ENCODE results near the gene SLC35B2.
A peak's percentile ranks its signal among the peaks of the same experiment; 100 is the strongest.

Gene SLC35B2

GRCh38 chr6:44221961-44222335 lies 35.4 kb downstream of the SLC35B2 start:
- DNase-seq (ENCODE audit: low read depth) = no peak

- peak; percentile 53 for DNase-seq (ENCODE audit: low read depth)
Measured at GRCh38 chr6:44221291-44221960, 35.9 kb downstream of the SLC35B2 start.

GRCh38 chr6:44220913-44221290 lies 36.4 kb downstream of the SLC35B2 start:
- no peak for DNase-seq (ENCODE audit: low read depth)

GRCh38 chr6:44219815-44220784 lies 37.2 kb downstream of the SLC35B2 start:
- DNase-seq (ENCODE audit: low read depth) = no peak

GRCh38 chr6:44219053-44219814 lies 38.1 kb downstream of the SLC35B2 start:
- DNase-seq (ENCODE audit: low read depth) = no peak

DNA sequence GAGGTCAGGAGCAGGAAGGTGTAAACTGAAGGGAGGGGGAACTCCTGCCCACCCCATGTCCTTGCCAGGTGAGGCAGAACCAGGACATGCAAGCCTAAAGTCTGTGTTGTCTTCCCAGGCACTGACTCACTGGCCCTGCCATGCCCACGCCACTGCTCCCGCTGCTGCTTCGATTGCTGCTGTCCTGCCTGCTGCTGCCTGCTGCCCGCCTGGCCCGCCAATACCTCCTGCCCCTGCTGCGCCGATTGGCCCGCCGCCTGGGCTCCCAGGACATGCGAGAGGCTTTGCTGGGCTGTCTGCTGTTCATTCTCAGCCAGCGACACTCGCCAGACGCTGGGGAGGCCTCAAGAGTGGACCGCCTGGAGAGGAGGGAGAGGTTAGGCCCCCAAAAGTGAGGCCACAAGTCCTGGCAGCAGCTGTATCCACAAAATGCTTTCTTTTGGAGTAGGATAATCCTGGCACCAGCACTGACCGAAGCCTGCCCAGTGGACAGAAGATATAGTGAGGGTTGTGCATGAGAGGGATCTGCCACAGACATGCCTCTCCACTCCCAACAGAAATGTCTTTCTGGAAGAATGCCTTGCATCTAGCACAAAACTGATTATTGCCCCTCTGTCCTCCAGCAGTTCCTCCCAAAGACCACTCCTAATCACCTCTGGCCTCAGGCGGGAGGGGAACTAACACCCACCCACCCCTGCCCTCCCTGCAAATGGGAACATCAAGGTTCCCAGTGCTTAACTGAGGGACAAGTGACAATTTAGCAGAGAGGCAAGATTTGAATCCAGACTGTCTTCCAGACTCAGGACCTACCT lies 39.8 kb downstream of the SLC35B2 start:
- no peak for DNase-seq (ENCODE audit: low read depth)

- DNase-seq (ENCODE audit: low read depth) = no peak
Measured at GRCh38 chr6:44216677-44217331, 40.5 kb downstream of the SLC35B2 start, which contains the start of gene MYMX. MYMX (plus strand) TSS chr6:44216926; CDS start chr6:44217472, 546 bp downstream.

- DNase-seq (ENCODE audit: low read depth) = no peak
Measured at GRCh38 chr6:44214307-44214706, 43.0 kb downstream of the SLC35B2 start.

GRCh38 chr6:44211284-44211683 lies 46.0 kb downstream of the SLC35B2 start:
- no peak for DNase-seq (ENCODE audit: low read depth)

DNA sequence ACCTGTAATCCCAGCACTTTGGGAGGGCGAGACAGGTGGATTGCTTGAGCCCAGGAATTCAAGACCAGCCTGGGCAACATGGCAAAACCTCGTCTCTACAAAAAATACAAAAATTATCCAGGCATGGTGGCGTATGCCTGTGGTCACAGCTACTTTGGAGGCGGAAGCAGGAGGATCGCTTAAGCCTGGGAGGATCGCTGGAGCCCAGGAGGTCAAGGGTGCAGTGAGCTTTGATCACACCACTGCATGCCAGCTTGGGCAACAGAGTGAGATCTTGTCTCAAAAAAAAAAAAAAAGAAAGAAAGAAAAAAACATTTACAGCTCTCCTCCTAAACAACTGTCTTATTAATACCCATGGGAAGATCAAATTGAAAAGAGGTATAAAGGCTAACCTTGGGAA lies 49.4 kb downstream of the SLC35B2 start:
- DNase-seq (ENCODE audit: low read depth) = no peak
